SU-DHL-6 (cell line): ENCODE results near the gene PPCS.

Experiments used
- H2AFZ ChIP-seq: fragments of 200-600 bp; sonication (generic); 2 replicates; pipeline ENCODE4 v1.6.1; 2014; ENCODE audit warnings: low read depth, mild to moderate bottlenecking, moderate library complexity, mixed read lengths, antibody characterized with exemption, low read length; ENCODE audit not compliant: severe bottlenecking
- H3F3A ChIP-seq: fragments of 200-600 bp; shearing (Covaris generic); 2 replicates; pipeline ENCODE4 v1.6.0; 2016; ENCODE audit warnings: antibody characterized with exemption, mild to moderate bottlenecking; ENCODE audit not compliant: insufficient read depth
- H3K27ac ChIP-seq: fragments of 200-600 bp; sonication (generic); 2 replicates; pipeline ENCODE4 v1.5.1; 2016; ENCODE audit warnings: low read depth, mild to moderate bottlenecking, low read length, moderate library complexity, mixed read lengths
- H3K27me3 ChIP-seq: fragments of 200-600 bp; sonication (generic), shearing (Covaris generic); 2 replicates; pipeline ENCODE4 v1.6.0; 2014; ENCODE audit warnings: mild to moderate bottlenecking, low read length
- H3K36me3 ChIP-seq: fragments of 200-600 bp; sonication (generic); 2 replicates; pipeline ENCODE4 v1.6.1; 2014; ENCODE audit warnings: mild to moderate bottlenecking, low read length, mixed read lengths
- H3K4me2 ChIP-seq: fragments of 300-600, 200-600 bp; shearing (Covaris generic), sonication (generic); 2 replicates; pipeline ENCODE4 v1.6.0; 2014; ENCODE audit warnings: low read length, low read depth, mild to moderate bottlenecking; ENCODE audit not compliant: poor library complexity, severe bottlenecking
- H3K4me3 ChIP-seq: fragments of 200-600 bp; sonication (generic); 2 replicates; pipeline ENCODE4 v1.5.1; 2014; ENCODE audit warnings: antibody characterized with exemption, low read length, mild to moderate bottlenecking, mixed read lengths; ENCODE audit not compliant: insufficient read depth, poor library complexity, severe bottlenecking
- H3K79me2 ChIP-seq: fragments of 200-600 bp; sonication (generic); 2 replicates; pipeline ENCODE4 v1.6.1; 2014; ENCODE audit warnings: mild to moderate bottlenecking, low read length, moderate library complexity; ENCODE audit not compliant: insufficient read depth
- H3K9ac ChIP-seq: fragments of 200-600 bp; sonication (generic); 2 replicates; pipeline ENCODE4 v1.7.0; 2014; ENCODE audit warnings: mild to moderate bottlenecking, low read length
- H3K9me2 ChIP-seq: fragments of 200-600 bp; sonication (generic); replicated peaks from 2 replicates; pipeline ENCODE4 v1.6.1; 2014; ENCODE audit warnings: low read length; ENCODE audit not compliant: insufficient read depth
- H3K9me3 ChIP-seq: fragments of 200-600 bp; sonication (generic); 2 replicates; pipeline ENCODE4 v1.6.1; 2014; ENCODE audit warnings: low read length, mixed read lengths; ENCODE audit not compliant: insufficient read depth
- H4K20me1 ChIP-seq: fragments of 200-600 bp; sonication (generic); 2 replicates; pipeline ENCODE4 v1.6.1; 2014; ENCODE audit warnings: low read depth, mild to moderate bottlenecking, antibody characterized with exemption, low read length, moderate library complexity, mixed read lengths
- EZH2phosphoT487 ChIP-seq: fragments of 200-600 bp; sonication (generic), shearing (Covaris generic); conservative IDR thresholded peaks from 2 replicates; pipeline ENCODE4 v1.6.1; 2018; ENCODE audit warnings: mild to moderate bottlenecking, antibody characterized with exemption, low read length, moderate library complexity, mixed read lengths
- TF ChIP-seq, protein P1 (sequence below): fragments of 200-600 bp; sonication (generic); IDR thresholded peaks from one replicate; pipeline ENCODE4 v1.5.1; 2017; ENCODE audit warnings: antibody characterized with exemption, mild to moderate bottlenecking, low read length, moderate library complexity; ENCODE audit not compliant: insufficient read depth, poor library complexity, severe bottlenecking

The PPCS gene

DNA sequence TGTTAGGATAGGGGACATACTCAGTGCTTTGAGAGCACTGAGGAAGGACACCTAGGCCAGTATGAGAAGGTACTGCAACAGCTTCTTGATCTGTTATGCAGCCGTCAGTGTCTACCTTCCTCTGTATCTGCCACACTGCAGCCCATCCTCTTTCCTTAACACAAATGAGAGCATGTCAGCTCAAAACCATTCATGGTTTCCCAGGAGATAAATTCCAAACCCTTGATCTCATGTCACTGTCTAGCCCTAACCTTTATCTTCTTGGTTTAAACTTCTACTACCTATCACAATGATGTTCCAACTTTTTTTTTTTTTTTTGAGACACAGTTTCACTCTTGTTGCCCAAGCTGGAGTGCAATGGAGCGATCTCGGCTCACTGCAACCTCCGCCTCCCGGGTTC, 1.9 kb upstream of the PPCS start:
- Histone ChIP-seq H4K20me1 (no peaks in the 10 kb centered on the region), H3K4me3 (no peak overlapping the region), H2AFZ (no peak overlapping the region), H3K9me2 (no peaks in the 10 kb centered on the region), H3K9ac (no peak overlapping the region), H3K4me2 (no peak overlapping the region), H3F3A (peaks cover 3% of the 10 kb centered on the region; the same call in 1 of the 2 replicates), H3K36me3 (peaks cover under 1% of the 10 kb centered on the region; the same call in 1 of the 2 replicates), H3K79me2 (peaks cover 9% of the 10 kb centered on the region; the same call in 1 of the 2 replicates), H3K9me3 (no peaks in the 10 kb centered on the region), H3K27me3 (no peaks in the 10 kb centered on the region), H3K27ac (no peak overlapping the region)
- TF ChIP-seq, protein P1, sequence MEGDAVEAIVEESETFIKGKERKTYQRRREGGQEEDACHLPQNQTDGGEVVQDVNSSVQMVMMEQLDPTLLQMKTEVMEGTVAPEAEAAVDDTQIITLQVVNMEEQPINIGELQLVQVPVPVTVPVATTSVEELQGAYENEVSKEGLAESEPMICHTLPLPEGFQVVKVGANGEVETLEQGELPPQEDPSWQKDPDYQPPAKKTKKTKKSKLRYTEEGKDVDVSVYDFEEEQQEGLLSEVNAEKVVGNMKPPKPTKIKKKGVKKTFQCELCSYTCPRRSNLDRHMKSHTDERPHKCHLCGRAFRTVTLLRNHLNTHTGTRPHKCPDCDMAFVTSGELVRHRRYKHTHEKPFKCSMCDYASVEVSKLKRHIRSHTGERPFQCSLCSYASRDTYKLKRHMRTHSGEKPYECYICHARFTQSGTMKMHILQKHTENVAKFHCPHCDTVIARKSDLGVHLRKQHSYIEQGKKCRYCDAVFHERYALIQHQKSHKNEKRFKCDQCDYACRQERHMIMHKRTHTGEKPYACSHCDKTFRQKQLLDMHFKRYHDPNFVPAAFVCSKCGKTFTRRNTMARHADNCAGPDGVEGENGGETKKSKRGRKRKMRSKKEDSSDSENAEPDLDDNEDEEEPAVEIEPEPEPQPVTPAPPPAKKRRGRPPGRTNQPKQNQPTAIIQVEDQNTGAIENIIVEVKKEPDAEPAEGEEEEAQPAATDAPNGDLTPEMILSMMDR, result no peak
- no peak for TF ChIP-seq EZH2phosphoT487

DNA sequence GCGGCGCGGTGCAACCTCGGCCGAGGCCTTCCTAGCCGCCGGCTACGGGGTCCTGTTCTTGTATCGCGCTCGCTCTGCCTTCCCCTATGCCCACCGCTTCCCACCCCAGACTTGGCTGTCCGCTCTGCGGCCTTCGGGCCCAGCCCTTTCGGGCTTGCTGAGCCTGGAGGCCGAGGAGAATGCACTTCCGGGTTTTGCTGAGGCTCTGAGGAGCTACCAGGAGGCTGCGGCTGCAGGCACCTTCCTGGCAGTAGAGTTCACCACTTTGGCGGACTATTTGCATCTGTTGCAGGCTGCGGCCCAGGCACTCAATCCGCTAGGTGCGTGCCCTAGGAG, 379 bp downstream of the PPCS start:
- Histone ChIP-seq H3F3A (peaks cover 3% of the 10 kb centered on the region; the same call in 1 of the 2 replicates), H3K4me2 (peak overlapping the region; percentile 88), H3K9me2 (no peaks in the 10 kb centered on the region), H3K27ac (peak overlapping the region; percentile 79), H3K9me3 (no peaks in the 10 kb centered on the region), H3K36me3 (peaks cover 6% of the 10 kb centered on the region; the same call in 1 of the 2 replicates), H3K79me2 (peaks cover 9% of the 10 kb centered on the region; the same call in 1 of the 2 replicates), H4K20me1 (no peaks in the 10 kb centered on the region), H3K4me3 (peak overlapping the region; percentile 74), H3K9ac (peak overlapping the region; percentile 92), H3K27me3 (no peaks in the 10 kb centered on the region), H2AFZ (peak overlapping the region; percentile 95)
- TF ChIP-seq EZH2phosphoT487, result no peak
- TF ChIP-seq, protein P1, result no peak

DNA sequence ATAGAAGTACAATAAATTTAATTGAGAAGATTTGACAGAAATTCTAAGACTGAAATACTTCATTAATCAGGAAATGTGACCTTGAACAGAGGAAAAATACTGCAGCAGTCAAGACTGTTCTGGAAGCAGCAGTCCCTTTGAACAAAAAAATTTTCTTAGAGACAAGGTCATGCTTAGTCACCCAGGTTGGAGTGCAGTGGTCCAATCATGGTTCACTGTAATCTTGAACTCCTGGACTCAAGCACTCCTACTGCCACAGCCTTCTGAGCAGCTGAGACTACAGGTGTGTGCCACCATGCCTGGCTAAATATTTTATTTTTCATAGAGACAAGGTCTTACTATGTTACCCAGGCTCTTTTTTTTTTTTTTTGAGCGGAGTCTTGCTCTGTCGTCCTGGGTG, 4.9 kb downstream of the PPCS start:
- Histone ChIP-seq H3K79me2 (peaks cover 9% of the 10 kb centered on the region; the same call in 1 of the 2 replicates), H3F3A (peaks cover 3% of the 10 kb centered on the region; the same call in 1 of the 2 replicates), H3K4me2 (no peak overlapping the region), H3K9me3 (no peaks in the 10 kb centered on the region), H3K36me3 (peaks cover 6% of the 10 kb centered on the region; the same call in 1 of the 2 replicates), H3K4me3 (no peak overlapping the region), H4K20me1 (no peaks in the 10 kb centered on the region), H3K27ac (no peak overlapping the region), H2AFZ (no peak overlapping the region), H3K9me2 (no peaks in the 10 kb centered on the region), H3K9ac (no peak overlapping the region), H3K27me3 (no peaks in the 10 kb centered on the region)
- TF ChIP-seq, protein P1, result no peak
- TF ChIP-seq EZH2phosphoT487, result no peak
